Epithelial cell of esophagus (primary cell): ENCODE data around the gene THOC5.

ENCODE experiments used
- DNase-seq: peaks from one replicate; pipeline ENCODE4 v3.0.0; 2010; ENCODE audit warnings: low read depth
- H3K4me3 ChIP-seq: 2 replicates; pipeline ENCODE4 v1.5.1; 2011; ENCODE audit warnings: mild to moderate bottlenecking, low read length, control low read depth
- TF ChIP-seq, protein P1 (sequence below): IDR thresholded peaks from 2 replicates; pipeline ENCODE4 v1.5.1; 2011; ENCODE audit warnings: low read depth, mild to moderate bottlenecking, low read length, control low read depth, inconsistent platforms; ENCODE audit not compliant: insufficient read depth; ENCODE audit errors: missing control alignments

The THOC5 gene

DNA sequence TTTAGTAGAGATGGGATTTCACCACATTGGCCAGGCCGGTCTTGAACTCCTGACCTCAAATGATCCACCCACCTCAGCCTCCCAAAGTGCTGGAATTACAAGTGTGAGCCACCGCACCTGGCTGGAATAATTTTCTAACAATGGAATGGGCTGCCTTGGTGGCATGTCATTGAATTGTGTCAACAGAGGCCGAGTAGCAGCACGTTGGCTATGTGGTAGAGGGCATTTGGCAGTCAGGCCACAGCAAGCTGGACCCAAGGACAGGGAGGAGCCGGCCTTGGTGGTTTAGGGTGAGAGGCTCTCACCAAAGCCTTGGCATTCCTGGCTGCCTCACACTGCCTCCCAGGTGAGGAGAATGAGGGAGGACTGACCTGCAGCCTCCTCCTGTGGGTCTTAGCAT, 31.4 kb upstream of the THOC5 start:
- TF ChIP-seq, protein P1, sequence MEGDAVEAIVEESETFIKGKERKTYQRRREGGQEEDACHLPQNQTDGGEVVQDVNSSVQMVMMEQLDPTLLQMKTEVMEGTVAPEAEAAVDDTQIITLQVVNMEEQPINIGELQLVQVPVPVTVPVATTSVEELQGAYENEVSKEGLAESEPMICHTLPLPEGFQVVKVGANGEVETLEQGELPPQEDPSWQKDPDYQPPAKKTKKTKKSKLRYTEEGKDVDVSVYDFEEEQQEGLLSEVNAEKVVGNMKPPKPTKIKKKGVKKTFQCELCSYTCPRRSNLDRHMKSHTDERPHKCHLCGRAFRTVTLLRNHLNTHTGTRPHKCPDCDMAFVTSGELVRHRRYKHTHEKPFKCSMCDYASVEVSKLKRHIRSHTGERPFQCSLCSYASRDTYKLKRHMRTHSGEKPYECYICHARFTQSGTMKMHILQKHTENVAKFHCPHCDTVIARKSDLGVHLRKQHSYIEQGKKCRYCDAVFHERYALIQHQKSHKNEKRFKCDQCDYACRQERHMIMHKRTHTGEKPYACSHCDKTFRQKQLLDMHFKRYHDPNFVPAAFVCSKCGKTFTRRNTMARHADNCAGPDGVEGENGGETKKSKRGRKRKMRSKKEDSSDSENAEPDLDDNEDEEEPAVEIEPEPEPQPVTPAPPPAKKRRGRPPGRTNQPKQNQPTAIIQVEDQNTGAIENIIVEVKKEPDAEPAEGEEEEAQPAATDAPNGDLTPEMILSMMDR = no peak
- H3K4me3 ChIP-seq = no peak overlapping the region
- DNase-seq = no peak

DNA sequence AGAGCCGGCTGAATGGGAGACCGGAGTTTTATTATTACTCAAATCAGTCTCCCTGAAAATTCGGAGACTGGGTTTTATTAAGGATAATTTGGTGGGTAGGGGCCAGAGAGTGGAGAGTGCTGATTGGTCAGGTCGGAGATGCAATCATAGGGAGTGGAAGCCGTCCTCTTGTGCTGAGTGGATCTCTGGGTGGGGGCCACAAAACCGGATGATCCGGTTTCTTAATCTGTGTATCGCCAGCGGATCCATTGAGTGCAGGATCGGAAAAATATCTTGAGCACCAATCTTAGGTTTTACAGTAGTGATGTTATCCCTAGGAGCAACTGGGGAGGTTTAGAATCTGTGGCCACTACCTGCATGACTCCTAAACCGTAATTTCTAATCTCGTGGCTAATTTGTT, 28.2 kb upstream of the THOC5 start:
- H3K4me3 ChIP-seq = no peak overlapping the region
- TF ChIP-seq, protein P1 = no peak
- DNase-seq = peak; percentile 35

DNA sequence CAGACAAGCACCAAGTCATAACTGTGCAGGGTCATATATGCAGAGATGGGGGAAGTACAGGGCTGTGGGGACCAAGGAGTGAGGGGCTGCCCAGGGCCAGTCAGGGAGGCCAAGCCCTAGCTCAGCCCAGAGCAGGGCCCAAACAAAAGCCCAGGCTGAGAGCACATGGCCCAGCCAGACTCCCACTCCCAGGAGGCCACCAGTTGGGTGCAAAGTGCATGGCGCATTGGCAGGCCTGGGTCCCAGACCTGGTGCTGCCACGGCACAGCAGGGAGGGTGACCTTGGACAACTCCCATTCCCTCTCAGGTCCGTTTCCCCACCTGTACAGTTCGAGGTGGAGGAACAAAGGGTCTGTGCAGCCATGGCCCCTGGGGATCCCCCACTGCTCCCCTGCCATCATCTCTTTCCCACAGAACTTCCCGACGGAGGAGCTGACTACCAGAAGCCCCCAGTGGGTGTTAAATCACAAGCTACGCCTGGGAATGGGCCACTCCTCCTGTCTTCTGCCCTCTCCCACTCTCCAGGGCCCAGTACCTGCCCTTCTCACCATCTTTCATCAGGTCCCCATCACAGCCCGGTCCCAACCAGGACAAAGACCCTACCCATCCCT, 26.7 kb upstream of the THOC5 start:
- DNase-seq = no peak
- TF ChIP-seq, protein P1 = no peak
- H3K4me3 ChIP-seq = peak overlapping the region; percentile 76

DNA sequence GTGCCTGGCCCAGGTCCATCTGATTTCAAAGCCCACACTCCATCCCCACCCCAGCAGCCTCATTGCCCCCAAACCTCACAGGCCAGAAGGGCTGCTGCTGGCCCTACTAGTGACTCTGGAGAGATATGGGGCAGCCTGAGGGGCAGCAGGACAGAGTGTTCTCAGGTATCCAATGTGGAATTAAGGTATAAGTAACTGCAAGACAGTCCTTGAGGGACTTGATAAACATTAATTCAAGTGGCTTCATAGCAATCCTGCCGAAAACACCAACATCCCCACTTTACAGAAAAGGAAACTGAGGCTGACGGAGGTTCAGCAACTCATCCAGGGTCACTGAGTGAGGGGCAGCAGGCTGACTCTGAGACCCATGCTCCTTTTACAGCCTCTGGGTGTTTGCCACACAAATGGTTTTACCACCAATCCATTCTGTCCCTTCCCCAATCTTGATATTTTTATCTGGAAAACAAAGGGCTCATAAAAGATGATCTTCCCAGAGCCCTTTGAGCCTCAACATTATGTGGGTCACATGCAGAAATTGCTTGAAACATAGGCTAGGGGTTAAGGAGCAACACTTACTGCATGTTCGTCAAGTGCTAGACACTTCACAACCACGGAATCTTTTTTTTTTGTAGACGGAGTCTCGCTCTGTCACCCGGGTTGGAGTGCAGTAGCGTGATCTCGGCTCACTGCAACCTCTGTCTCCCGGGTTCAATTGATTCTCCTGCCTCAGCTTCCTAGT, 25.1 kb upstream of the THOC5 start:
- TF ChIP-seq, protein P1 = no peak
- no peak overlapping the region for H3K4me3 ChIP-seq
- no peak for DNase-seq

DNA sequence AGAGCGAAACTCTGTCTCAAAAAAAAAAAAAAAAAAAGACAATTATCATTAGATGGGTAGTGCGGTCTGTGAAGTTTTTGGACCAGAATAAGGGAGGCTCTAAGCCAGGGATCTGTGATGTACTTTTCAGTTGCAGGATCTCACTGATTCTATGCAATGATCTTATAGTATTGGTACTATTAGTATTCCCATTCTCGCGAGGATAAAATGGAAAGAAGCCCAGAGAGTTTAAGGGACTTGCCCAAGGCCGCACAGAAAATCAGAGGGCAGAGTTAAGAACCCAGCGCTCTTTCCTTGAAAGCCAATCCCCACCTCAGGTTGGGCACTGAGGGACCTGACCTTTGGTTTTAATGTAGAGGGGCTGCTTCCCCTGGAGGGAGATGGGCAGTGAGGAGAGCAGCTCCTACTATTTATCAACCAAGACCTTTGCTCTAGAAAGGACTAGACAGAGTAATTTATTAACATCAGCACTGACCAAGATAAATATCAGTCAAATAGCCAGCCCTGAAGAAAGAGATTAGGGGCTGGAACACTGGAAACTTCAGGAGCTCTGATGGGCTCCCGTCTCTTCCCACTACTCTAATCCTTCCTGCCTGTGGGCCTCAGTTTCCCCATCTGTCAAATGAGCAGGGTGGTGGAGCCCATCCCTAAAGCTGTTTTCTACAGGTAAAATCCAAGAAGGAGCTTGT, 21.3 kb upstream of the THOC5 start:
- no peak for DNase-seq
- TF ChIP-seq, protein P1 = no peak
- no peak overlapping the region for H3K4me3 ChIP-seq

DNA sequence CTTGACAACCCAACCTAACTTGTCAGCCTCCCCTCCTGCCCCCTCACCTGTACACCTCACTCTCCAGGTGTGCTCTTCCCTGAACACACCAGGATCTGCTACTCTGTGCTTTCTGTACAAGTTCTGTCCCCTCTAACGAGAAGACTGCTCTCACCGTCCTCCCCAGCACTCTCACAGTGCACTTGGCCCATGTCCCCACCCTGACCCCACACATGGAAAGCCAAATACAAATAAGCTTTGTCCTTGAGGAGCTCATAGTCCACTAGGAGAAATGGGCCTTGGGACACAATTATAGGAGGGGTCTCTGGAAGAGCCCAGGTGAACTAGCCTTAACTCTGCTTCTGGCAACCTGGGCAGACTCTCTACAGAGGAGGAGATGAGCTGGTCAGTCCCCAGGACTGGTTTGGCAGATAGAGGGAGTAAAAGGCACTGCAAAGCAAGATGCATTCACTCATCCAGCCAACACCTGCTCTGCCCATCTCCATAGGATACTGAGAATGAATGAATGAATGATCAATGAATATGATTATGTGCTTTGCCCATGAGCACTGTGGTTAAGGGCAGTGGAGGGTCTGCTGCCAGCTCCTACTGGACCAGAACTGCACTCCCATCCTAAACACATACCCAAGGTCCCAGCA, 17.5 kb upstream of the THOC5 start:
- DNase-seq = no peak
- TF ChIP-seq, protein P1 = no peak
- H3K4me3 ChIP-seq = no peak overlapping the region
